ENCODE measurements around the gene PRIM2.
"Not testable (repeated sequence)": the region's sequence is repeated elsewhere in the genome, so short reads cannot be mapped to it uniquely, and the experiment has no call there.

- TF ChIP-seq RARB (CRISPR knock-in tag; IDR thresholded peaks at IDR 0.05); ZNF8 (CRISPR knock-in tag; IDR thresholded peaks at IDR 0.05); ARNTL (CRISPR knock-in tag; IDR thresholded peaks at IDR 0.05; ENCODE audit: borderline replicate concordance, low read depth); ZFP30 (CRISPR knock-in tag; IDR thresholded peaks at IDR 0.05): not testable (repeated sequence)
Measured at GRCh38 chr6:57562233-57562632, 244.8 kb downstream of the PRIM2 start.
